ENCODE results near the gene ENTPD7. TPM values are rescaled to one million over a fixed set of nuclear protein-coding genes. Genes with fewer than 3 reads are reported as not detected.
A peak's percentile ranks its signal among the peaks of the same experiment; 100 is the strongest.

The ENTPD7 gene
- total and polyA plus RNA-seq, 9 of the 15 experiments (the other 6 are each of a cell fraction or from before 2014, with no cell fraction given), result 1.4 to 13.9 (median 8.5) TPM

- no peak for TF ChIP-seq ATF3 (IDR thresholded peaks at IDR 0.05)
- TF ChIP-seq ATF3 (CRISPR knock-in tag; conservative IDR thresholded peaks at IDR 0.05), result no peak
- no peak for TF ChIP-seq THAP12 (CRISPR knock-in tag; IDR thresholded peaks at IDR 0.05)
- TF ChIP-seq, protein P1, sequence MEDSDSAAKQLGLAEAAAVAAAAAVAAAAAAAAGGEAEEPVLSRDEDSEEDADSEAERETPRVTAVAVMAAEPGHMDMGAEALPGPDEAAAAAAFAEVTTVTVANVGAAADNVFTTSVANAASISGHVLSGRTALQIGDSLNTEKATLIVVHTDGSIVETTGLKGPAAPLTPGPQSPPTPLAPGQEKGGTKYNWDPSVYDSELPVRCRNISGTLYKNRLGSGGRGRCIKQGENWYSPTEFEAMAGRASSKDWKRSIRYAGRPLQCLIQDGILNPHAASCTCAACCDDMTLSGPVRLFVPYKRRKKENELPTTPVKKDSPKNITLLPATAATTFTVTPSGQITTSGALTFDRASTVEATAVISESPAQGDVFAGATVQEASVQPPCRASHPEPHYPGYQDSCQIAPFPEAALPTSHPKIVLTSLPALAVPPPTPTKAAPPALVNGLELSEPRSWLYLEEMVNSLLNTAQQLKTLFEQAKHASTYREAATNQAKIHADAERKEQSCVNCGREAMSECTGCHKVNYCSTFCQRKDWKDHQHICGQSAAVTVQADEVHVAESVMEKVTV (CRISPR knock-in tag; IDR thresholded peaks at IDR 0.05), result peak; percentile 36; the same call in 1 of the 2 replicates
- TF ChIP-seq CTCF (IDR thresholded peaks at IDR 0.05 in 2 of 3, conservative IDR thresholded peaks at IDR 0.05 in 1 of 3; ENCODE audit: insufficient read depth in 2 of 3, low read depth in 1 of 3, low read length in 3 of 3), result peak; percentile 21 to 64 (median 23); a peak in 3 of 6 replicates
- no peak for TF ChIP-seq NR2C2 (CRISPR knock-in tag; IDR thresholded peaks at IDR 0.05)
- TF ChIP-seq NR2C2 (tag; IDR thresholded peaks at IDR 0.05), result no peak
- TF ChIP-seq SMC3 (conservative IDR thresholded peaks at IDR 0.05; ENCODE audit: insufficient read depth, low read depth, low read length), result peak; percentile 37; the same call in 1 of the 2 replicates
- TF ChIP-seq RAD21 (CRISPR knock-in tag; conservative IDR thresholded peaks at IDR 0.05 in 1 of 2, IDR thresholded peaks at IDR 0.05 in 1 of 2), result peak; percentile 65 to 72
- peak; percentile 70 for TF ChIP-seq C11orf30 (IDR thresholded peaks at IDR 0.05; ENCODE audit: low read depth)
- TF ChIP-seq MYC (IDR thresholded peaks at IDR 0.05; ENCODE audit: low read depth, low read length), result no peak
- no peak for TF ChIP-seq MYC (CRISPR knock-in tag; IDR thresholded peaks at IDR 0.05; ENCODE audit: borderline replicate concordance, low read depth)
- TF ChIP-seq CBFA2T3 (IDR thresholded peaks at IDR 0.05), result no peak
- TF ChIP-seq NFE2 (IDR thresholded peaks at IDR 0.05; ENCODE audit: low read depth), result peak; percentile 39; the same call in 1 of the 2 replicates
Observed at GRCh38 chr10:99630433-99630832, 28.9 kb upstream of the ENTPD7 start (continued).
